MM.1S (cell line): ENCODE data around the gene ANKS1B.

Source experiments
- DNase-seq: peaks from one replicate; pipeline ENCODE4 v3.0.0-alpha.2; 2015
- H2AFZ ChIP-seq: fragments of 300-600 bp; sonication (generic); 2 replicates; pipeline ENCODE4 v1.6.0; 2016; ENCODE audit warnings: antibody characterized with exemption, low read length
- H3F3A ChIP-seq: fragments of 300-600 bp; sonication (generic); 2 replicates; pipeline ENCODE4 v1.6.1; 2016; ENCODE audit warnings: mild to moderate bottlenecking, antibody characterized with exemption, low read length, moderate library complexity, mixed read lengths; ENCODE audit not compliant: insufficient read depth
- H3K27ac ChIP-seq: fragments of 300-600 bp; sonication (generic); 2 replicates; pipeline ENCODE4 v1.5.1; 2016; ENCODE audit warnings: mild to moderate bottlenecking, low read length
- H3K27me3 ChIP-seq: fragments of 300-600 bp; sonication (generic); replicated peaks from 2 replicates; pipeline ENCODE4 v1.6.0; 2016; ENCODE audit warnings: low read length; ENCODE audit not compliant: insufficient read depth
- H3K36me3 ChIP-seq: fragments of 300-600 bp; sonication (generic); replicated peaks from 2 replicates; pipeline ENCODE4 v1.6.1; 2016; ENCODE audit warnings: mild to moderate bottlenecking, low read length, mixed read lengths; ENCODE audit not compliant: insufficient read depth
- H3K4me1 ChIP-seq: fragments of 300-600 bp; sonication (generic); 2 replicates; pipeline ENCODE4 v1.6.1; 2016; ENCODE audit warnings: low read length, mixed read lengths
- H3K4me2 ChIP-seq: fragments of 300-600 bp; sonication (generic); 2 replicates; pipeline ENCODE4 v1.6.0; 2016; ENCODE audit warnings: low read depth, low read length
- H3K4me3 ChIP-seq: fragments of 300-600 bp; sonication (generic); 2 replicates; pipeline ENCODE4 v1.5.1; 2016; ENCODE audit warnings: low read length, mixed read lengths
- H3K79me2 ChIP-seq: fragments of 300-600 bp; sonication (generic); 2 replicates; pipeline ENCODE4 v1.6.1; 2016; ENCODE audit warnings: mixed run types, low read length, mixed read lengths
- H3K9ac ChIP-seq: fragments of 300-600 bp; sonication (generic); 2 replicates; pipeline ENCODE4 v1.6.1; 2016; ENCODE audit warnings: low read length, mixed read lengths
- H3K9me2 ChIP-seq: fragments of 300-600 bp; sonication (generic); replicated peaks from 2 replicates; pipeline ENCODE4 v1.6.1; 2016; ENCODE audit warnings: mild to moderate bottlenecking, low read length, mixed read lengths; ENCODE audit not compliant: insufficient read depth
- H3K9me3 ChIP-seq: fragments of 300-600 bp; sonication (generic); replicated peaks from 2 replicates; pipeline ENCODE4 v1.6.1; 2016; ENCODE audit warnings: mild to moderate bottlenecking, low read length, mixed read lengths; ENCODE audit not compliant: insufficient read depth
- H4K20me1 ChIP-seq: fragments of 300-600 bp; sonication (generic); 2 replicates; pipeline ENCODE4 v1.6.1; 2016; ENCODE audit warnings: mild to moderate bottlenecking, low read length, moderate library complexity, mixed read lengths; ENCODE audit not compliant: insufficient read depth
- CTCF ChIP-seq: fragments of 300-600 bp; sonication (generic); IDR thresholded peaks from 2 replicates; pipeline ENCODE4 v1.5.1; 2016; ENCODE audit warnings: antibody characterized with exemption, low read length, mixed read lengths
- EZH2 ChIP-seq: fragments of 300-600 bp; sonication (generic); optimal IDR thresholded peaks from 2 replicates; pipeline ENCODE3; 2017; ENCODE audit warnings: low read depth, mild to moderate bottlenecking, antibody characterized with exemption, low read length, mixed read lengths
- EZH2phosphoT487 ChIP-seq: fragments of 300-600 bp; sonication (generic); IDR thresholded peaks from 2 replicates; pipeline ENCODE4 v1.6.1; 2018; ENCODE audit warnings: antibody characterized with exemption, low read length

Gene ANKS1B

GRCh38 chr12:99024191-99024590 is 960.5 kb downstream of the ANKS1B start:
- no peaks in the 10 kb centered on the region for H3K4me1 ChIP-seq
- TF ChIP-seq EZH2phosphoT487, result no peak
- TF ChIP-seq EZH2, result no peak
- TF ChIP-seq CTCF, result no peak
- H3K27ac ChIP-seq, result no peak overlapping the region

GRCh38 chr12:99020871-99021270 is 963.9 kb downstream of the ANKS1B start:
- Histone ChIP-seq H3K36me3 (no peaks in the 10 kb centered on the region; the same call in 1 of the 2 replicates), H3K9me2 (no peaks in the 10 kb centered on the region), H3F3A (no peaks in the 10 kb centered on the region), H3K27ac (no peak overlapping the region), H3K4me2 (no peak overlapping the region), H4K20me1 (no peaks in the 10 kb centered on the region), H3K79me2 (no peaks in the 10 kb centered on the region), H3K9ac (no peak overlapping the region), H3K4me1 (no peaks in the 10 kb centered on the region), H2AFZ (no peak overlapping the region), H3K4me3 (no peak overlapping the region), H3K27me3 (no peaks in the 10 kb centered on the region), H3K9me3 (no peaks in the 10 kb centered on the region)
- TF ChIP-seq EZH2, result no peak
- no peak for TF ChIP-seq CTCF
- no peak for TF ChIP-seq EZH2phosphoT487
- no peak for DNase-seq

More at GRCh38 chr12:99024191-99024590, 960.5 kb downstream of the ANKS1B start:
- no peak overlapping the region for H2AFZ ChIP-seq
- DNase-seq, result no peak
- no peak overlapping the region for H3K4me2 ChIP-seq
- no peak overlapping the region for H3K9ac ChIP-seq
- H3K4me3 ChIP-seq, result no peak overlapping the region
- no peaks in the 10 kb centered on the region; the same call in 1 of the 2 replicates for H3K36me3 ChIP-seq
- no peaks in the 10 kb centered on the region for H3K79me2 ChIP-seq
- no peaks in the 10 kb centered on the region for H3K9me3 ChIP-seq
- H3K27me3 ChIP-seq, result no peaks in the 10 kb centered on the region
- no peaks in the 10 kb centered on the region for H3K9me2 ChIP-seq
- H4K20me1 ChIP-seq, result no peaks in the 10 kb centered on the region
- H3F3A ChIP-seq, result no peaks in the 10 kb centered on the region

- no peak overlapping the region for H3K9ac ChIP-seq
- no peak for TF ChIP-seq EZH2phosphoT487
- TF ChIP-seq CTCF, result no peak
- TF ChIP-seq EZH2, result no peak
These were observed 964.9 kb downstream of the ANKS1B start for GRCh38 chr12:99019798-99020197.

More at GRCh38 chr12:99019798-99020197, 964.9 kb downstream of the ANKS1B start:
- DNase-seq, result no peak
- Histone ChIP-seq H3K27me3 (no peaks in the 10 kb centered on the region), H3K4me1 (no peaks in the 10 kb centered on the region), H3K9me3 (no peaks in the 10 kb centered on the region), H3K4me3 (no peak overlapping the region), H4K20me1 (no peaks in the 10 kb centered on the region), H3F3A (no peaks in the 10 kb centered on the region), H2AFZ (no peak overlapping the region), H3K36me3 (no peaks in the 10 kb centered on the region; the same call in 1 of the 2 replicates), H3K79me2 (no peaks in the 10 kb centered on the region), H3K9me2 (no peaks in the 10 kb centered on the region), H3K27ac (no peak overlapping the region), H3K4me2 (no peak overlapping the region)
